ENCODE measurements around the gene NCAN.
"Not testable (repeated sequence)": the region's sequence is repeated elsewhere in the genome, so short reads cannot be mapped to it uniquely, and the experiment has no call there.

NCAN gene

GRCh38 chr19:19226204-19226603, 14.4 kb downstream of the NCAN start:
- no peak for FAIRE-seq

GRCh38 chr19:19226663-19227062, 14.9 kb downstream of the NCAN start:
- no peak for FAIRE-seq

- no peak for FAIRE-seq
Observed at GRCh38 chr19:19227217-19227616, 15.5 kb downstream of the NCAN start.

DNA sequence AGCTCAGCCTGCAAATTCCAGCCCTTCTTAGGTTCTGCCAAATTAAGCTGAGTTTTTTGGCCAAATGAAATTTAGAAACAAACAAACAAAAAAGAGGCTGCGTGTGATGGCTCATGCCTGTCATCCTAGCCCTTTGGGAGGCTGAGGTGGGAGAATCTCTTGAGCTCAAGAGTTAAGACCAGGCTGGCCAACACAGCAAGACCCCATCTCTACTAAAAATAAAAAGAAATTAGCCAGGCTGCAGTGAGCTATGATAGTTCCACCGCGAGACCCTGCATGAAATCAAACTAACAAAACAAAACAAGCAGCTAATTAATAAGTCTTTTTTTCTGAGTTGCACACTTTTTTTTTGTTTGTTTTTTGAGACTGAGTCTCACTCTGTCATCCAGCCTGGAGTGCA, 17.9 kb downstream of the NCAN start:
- no peak for FAIRE-seq

DNA sequence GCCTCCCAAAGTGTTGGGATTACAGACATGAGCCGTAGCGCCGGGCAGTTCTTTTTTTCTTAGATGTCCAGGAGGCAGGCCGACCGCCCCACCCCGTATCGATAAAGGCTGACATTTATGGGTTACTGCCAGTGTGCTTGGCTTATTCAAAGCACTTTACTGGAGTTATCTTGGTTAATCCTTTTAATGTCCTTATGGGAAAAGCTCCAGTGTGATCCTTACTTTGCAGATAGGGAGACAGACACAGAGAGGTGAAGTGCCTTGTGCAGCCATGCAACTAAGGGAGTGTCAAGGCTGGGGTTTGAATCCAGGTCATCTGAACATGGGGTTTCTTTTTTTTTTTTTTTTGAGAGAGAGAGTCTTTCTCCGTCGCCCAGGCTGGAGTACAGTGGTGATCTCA, 19.2 kb downstream of the NCAN start:
- no peak for FAIRE-seq

DNA sequence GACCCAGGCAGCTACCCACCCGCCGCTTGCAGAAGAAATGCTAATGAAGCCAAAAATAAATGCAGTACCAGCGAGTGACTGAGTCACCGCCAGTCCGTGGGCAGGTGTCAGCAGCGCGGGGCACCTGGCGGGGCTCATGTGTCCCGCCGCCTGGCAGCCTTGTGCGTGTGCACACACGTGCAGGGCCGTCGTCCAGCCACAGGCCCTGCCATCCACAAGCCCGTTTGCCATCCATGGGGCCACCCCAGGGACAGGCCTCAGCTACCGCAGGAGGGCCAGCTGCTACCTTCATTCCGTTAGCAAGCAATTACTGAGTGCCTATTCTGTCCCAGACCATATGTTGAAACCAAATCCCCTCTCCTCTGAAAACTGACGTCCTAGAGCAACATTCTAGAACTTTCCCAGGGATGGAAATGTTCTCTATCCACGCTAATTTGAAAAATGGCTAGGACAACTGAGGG, 20.5 kb downstream of the NCAN start:
- no peak for FAIRE-seq

GRCh38 chr19:19234220-19234816, 22.6 kb downstream of the NCAN start:
- FAIRE-seq, result no peak

DNA sequence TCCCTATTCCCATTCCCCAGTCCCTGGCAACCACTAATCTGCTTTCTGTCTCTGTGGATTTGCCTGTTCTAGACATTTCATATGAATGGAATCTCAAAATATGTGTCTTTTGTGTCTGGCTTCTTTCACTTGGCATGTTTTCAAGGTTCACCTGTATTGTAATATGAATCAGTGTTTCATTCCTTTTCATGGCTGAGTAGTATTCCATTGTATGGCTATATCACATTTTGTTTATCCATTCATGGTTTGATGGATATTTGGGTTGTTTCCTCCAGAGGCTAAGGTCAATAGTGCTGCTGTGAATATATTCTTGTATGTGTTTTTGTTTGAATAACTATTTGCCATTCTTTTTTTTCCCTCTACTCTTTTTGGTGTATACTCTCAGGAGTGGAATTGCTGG, 24.4 kb downstream of the NCAN start:
- FAIRE-seq, result no peak

DNA sequence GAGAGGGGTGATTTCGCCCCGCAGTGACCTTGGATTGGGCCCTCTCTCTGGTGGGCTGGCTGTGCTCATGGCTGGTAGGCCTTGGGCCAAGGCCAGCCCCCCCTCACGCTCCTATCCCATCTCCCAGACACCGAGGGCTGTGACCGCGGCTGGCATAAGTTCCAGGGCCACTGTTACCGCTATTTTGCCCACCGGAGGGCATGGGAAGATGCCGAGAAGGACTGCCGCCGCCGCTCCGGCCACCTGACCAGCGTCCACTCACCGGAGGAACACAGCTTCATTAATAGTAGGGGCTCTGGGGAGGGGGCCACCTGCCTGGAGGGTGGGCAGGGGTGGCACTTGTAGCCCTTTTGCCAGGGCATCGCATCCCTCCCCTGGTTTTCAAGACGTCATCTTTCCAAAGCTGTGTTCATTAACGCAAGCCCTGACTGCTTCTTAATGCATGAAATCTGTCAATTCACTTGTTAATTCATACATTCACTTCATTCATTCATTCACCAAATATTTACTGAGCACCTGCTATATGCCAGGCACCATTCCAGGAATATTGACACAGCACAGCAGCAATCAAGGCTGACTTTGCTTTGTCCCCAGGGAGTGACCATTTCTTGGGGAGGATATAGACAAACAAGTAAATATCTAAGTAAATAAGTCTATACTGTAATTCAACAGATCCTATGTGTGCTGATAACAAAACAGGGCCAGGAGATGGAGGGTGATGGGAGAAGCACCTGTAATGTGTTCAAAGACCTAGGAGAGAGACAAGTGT, 26.6 kb downstream of the NCAN start:
- FAIRE-seq, result no peak

DNA sequence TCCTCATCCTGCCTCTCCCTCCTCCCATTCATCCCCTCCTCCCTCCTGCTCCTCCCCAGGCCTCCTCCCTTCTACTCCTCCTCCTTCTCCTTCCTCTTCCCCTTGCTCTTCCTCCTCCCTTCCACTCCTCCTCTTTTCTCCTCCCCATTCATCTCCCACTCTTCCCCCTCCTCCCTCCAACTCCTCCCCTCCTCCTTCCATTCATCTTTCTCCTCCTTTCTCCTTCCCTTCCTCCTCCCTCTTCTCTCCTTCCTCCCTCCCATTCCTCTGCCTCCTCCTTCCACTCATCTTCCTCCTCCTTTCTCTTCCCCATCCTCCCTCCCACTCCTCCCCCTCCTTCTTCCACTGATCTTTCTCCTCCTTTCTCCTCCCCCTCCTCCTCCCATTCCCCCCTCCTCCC, 27.9 kb downstream of the NCAN start:
- no peak for FAIRE-seq

DNA sequence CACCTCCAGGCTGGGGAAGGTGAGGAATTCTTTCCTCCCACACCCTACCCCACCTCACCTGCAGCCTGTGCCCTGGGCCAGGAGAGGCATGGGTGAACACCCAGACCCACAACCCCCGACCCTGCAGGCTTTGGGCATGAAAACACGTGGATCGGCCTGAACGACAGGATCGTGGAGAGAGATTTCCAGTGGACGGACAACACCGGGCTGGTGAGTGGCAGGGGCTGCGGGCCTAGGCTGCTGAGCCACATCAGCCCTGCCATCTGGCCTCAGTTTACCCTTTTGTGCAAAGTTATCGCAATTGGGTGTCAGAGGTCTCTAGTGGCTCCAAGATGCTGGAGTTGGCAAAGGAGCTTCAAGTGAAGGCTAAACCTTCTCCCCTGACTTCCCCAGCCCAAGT, 28.7 kb downstream of the NCAN start:
- no peak for FAIRE-seq

DNA sequence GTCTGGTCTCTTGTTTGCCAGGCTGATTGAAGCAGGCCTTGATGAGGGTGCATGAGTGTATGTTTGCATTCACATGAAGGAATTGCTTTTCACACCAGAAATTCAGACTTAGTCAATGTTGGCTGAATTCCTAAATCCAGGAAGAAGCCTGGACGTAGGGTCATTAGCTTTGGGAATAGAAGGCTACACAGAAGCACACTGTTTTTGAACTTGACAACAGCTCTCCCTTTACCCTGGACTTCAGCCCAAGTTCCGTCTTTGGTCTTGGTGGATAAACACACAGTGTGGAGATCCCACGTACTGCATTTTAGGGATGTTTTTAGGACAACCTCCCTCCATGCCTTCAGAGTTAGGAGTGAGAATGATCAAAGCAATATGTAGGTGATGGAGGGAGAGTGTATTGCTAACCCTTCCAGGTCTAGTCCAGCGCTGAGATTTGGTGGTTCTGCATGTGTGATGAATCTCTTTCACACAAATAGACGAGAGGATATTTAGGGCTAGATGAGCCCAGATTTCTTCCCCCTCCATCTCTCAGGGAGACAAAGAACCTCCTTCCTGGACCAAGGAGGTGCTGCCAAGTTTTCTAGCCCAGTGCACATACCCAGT, 38.5 kb downstream of the NCAN start:
- FAIRE-seq, result no peak

GRCh38 chr19:19253409-19253808, 41.7 kb downstream of the NCAN start:
- not testable (repeated sequence) for FAIRE-seq

DNA sequence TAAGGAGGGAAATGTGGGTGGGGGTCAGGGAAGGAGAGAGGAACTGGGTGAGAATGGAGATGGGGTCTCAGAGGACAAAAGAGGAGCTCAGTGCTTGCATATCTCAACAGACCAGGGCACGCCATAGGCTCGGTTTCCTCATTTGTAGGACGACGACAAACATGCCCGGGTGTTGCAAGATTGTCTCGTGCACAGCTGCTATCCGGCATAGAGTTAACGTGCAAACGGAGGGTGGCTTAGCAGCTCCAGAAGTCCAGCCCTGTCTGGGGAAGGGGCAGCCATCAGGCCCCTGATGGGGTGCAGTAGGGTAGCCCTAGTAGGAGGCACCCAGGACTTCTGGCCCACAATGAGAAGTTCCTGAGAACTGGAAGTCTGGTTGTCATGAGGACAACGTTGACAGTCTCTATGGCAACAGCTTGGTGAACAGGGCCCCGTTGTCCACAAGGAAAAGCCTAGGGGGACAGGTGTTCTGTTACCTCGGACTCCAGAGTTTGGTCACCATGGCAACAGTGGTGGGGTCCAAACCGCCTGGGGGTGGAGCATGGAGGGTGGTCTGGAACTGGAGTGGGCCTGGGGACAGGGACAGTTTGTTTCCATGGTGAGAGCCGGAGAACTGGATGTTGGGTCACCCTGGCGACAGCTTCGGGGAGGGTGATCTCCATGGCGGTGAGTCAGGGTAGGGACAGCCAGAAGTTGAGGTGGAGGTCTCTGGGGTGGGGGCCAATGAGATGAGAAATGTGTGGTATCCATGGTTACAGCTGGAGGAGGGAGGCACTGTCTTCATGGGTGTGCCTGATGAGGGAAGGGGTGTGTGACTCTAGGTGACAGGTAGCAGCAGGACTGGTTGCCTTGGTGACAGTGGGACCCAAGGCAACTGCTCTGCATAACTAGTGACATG, 44.6 kb downstream of the NCAN start:
- no peak for FAIRE-seq

- FAIRE-seq, result no peak
Observed at GRCh38 chr19:19257137-19257536, 45.4 kb downstream of the NCAN start.

GRCh38 chr19:19257836-19258588, 46.3 kb downstream of the NCAN start:
- no peak for FAIRE-seq

DNA sequence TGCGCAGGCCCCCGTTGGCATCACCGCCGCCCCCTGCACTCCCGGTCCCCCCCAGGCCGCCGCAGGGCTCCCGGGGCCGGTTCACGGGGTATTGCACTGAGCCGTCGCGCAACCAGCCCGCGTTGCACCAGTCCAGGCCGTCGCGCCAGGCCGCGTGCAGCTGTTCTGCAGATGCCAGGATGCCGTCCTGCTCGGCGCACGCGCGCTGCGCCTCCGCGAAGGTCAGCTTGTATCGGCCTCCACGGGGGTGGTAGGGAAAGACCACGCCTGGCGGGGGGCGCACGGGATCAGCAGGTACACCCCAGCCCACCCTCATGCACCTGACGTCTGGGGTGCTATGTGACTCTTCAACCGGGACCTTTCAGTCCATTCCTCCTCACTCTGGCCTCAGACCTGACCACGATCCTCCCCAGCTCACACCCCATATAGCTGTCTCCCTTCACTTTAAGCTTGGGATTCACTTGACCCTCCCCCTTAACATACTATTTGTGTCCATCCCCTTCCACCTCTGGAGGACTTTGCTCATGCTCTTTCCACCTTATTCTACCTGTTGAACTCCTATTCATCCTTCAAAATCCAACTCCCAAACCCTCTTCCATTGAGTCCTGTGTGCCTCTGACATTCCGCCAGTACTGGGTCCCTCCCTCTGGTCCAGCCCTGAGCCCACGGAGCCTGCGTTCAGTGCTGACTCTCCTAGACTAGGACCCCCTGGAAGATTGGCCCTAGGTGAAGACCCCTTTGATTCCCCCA, 47.0 kb downstream of the NCAN start:
- no peak for FAIRE-seq

DNA sequence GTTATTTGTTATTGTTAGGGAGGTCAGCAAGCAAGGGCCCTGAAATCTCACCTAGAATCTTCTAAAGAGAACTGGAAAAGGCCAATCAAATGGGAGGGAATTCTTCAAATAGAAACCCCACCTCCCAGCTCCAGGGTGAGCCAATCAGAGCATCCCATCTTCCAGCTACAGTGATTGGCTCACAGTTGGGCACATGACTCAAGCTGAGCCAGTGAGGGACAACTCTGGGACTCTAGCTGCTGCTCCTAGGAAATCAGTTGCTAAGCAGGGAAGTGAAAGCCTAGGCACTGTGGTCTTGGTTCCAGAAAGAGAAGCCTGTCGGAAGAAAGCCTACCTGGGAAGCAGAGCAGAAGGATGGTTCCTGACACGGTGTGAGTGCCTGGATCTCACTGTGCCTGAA, 48.0 kb downstream of the NCAN start:
- FAIRE-seq, result peak; percentile 33

DNA sequence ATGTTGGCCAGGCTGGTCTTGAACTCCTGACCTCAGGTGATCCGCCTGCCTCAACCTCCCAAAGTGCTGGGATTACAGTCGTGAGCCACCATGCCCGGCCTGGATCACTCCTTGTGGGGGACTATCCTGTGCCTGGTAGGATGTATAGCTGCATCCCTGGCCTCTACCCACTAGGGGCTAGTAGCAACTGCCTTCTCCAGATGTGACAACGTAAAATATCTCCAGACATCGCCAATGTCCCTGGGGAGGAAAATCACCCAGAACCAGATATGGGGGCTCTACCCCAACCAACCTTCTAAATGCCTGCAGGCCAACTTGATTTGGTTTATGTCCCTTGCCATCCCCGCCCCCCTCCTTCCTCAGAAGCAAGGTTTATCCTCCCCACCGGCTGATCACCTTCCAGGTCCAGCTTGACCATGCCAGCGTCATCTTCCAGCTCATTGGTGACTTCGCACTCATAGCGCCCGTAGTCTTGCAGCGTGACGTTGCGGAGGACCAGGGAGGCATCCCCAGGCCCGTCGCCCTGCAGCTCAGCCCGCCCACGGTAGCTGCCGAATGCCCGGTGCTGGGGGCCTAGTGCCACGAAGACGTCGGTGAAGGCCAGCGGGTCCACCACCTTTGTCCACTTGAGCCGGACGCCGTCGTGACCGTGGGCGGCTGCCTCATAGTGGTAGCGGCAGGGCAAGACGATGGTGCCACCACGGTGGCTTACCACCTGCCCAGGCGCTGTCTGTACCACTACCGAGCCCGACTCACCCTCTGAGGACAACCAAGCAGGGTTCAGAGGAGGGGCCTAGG, 48.9 kb downstream of the NCAN start:
- no peak for FAIRE-seq

GRCh38 chr19:19261350-19262189, 49.8 kb downstream of the NCAN start:
- no peak for FAIRE-seq

All from TTC549 (cell line).